Measurements from ENCODE around the gene RDX.

DNA sequence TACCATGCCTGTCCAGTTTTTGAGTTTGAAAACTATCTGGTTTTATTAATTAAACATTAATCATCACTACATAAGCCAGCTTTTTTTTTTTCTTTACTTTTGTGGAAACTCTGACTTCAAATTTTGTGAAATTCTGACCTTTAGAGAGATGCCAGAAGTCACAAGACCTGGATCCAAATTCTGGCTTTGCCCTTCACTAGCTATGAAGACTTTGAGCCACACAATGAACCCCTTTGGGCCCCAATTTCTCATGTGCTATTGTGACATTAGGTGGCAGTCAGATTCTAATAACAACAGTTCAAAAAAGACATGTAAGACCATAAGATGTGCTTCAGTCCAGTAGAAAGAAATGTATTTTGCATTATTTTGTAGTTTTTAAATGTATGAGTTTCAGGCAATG, 142.9 kb downstream of the RDX start:
- TF ChIP-seq CTCF (IDR thresholded peaks at IDR 0.05; ENCODE audit: insufficient read depth, low read depth, low read length): no peak
- no peak for TF ChIP-seq EZH2 (IDR thresholded peaks at IDR 0.05; ENCODE audit: insufficient read depth, low read length)

Data from astrocyte (in vitro differentiated cells and primary cell).